GM23338 (cell line): Measurements from ENCODE around the gene PPP1R37. TPM values are rescaled to one million over a fixed set of nuclear protein-coding genes. Genes with fewer than 3 reads are reported as not detected.
A peak's percentile ranks its signal among the peaks of the same experiment; 100 is the strongest.

ENCODE experiments used
- ATAC-seq: fragments of 200-7000 bp; cut with Tn5 transposase; 3 replicates; pipeline ENCODE4 v1.9.1; 2020
- DNase-seq: peaks from one replicate; pipeline ENCODE4 v3.0.0-alpha.2; 2015; ENCODE audit warnings: low spot score
- H2AFZ ChIP-seq: fragments of 200-600 bp; sonication (generic); 2 replicates; pipeline ENCODE4 v1.8.0; 2016; ENCODE audit warnings: antibody characterized with exemption, mild to moderate bottlenecking, moderate library complexity
- H3F3A ChIP-seq: fragments of 200-600 bp; sonication (generic); replicated peaks from 2 replicates; pipeline ENCODE4 v1.8.0; 2017; ENCODE audit warnings: antibody characterized with exemption, mixed run types, low read depth
- H3K27ac ChIP-seq: fragments of 200-600 bp; sonication (generic); 2 replicates; pipeline ENCODE4 v1.6.1; 2016; ENCODE audit warnings: low read depth
- H3K27me3 ChIP-seq: fragments of 200-600 bp; sonication (generic); 2 replicates; pipeline ENCODE4 v1.8.0; 2016; ENCODE audit warnings: mild to moderate bottlenecking, mixed run types, moderate library complexity; ENCODE audit not compliant: insufficient read depth
- H3K36me3 ChIP-seq: fragments of 200-600 bp; sonication (generic); 2 replicates; pipeline ENCODE4 v1.8.0; 2016; ENCODE audit warnings: mild to moderate bottlenecking; ENCODE audit not compliant: insufficient read depth
- H3K4me1 ChIP-seq: fragments of 200-600 bp; sonication (generic); 2 replicates; pipeline ENCODE4 v1.8.0; 2016; ENCODE audit warnings: mild to moderate bottlenecking, moderate library complexity; ENCODE audit not compliant: insufficient read depth
- H3K4me2 ChIP-seq: fragments of 200-600 bp; sonication (generic); 2 replicates; pipeline ENCODE4 v1.7.1; 2017; ENCODE audit warnings: mixed run types
- H3K4me3 ChIP-seq: fragments of 200-600 bp; sonication (generic); 2 replicates; pipeline ENCODE4 v1.6.1; 2016; ENCODE audit warnings: mixed run types
- H3K79me2 ChIP-seq: fragments of 200-600 bp; sonication (generic); replicated peaks from 2 replicates; pipeline ENCODE4 v1.8.0; 2017; ENCODE audit warnings: mild to moderate bottlenecking; ENCODE audit not compliant: insufficient read depth
- H3K9me2 ChIP-seq: fragments of 200-600 bp; sonication (generic); 2 replicates; pipeline ENCODE4 v1.8.0; 2017; ENCODE audit not compliant: insufficient read depth
- H4K20me1 ChIP-seq: fragments of 200-600 bp; sonication (generic); replicated peaks from 2 replicates; pipeline ENCODE4 v1.8.0; 2017; ENCODE audit warnings: mild to moderate bottlenecking; ENCODE audit not compliant: insufficient read depth
- H3K27ac Mint-ChIP-seq: 2 replicates; pipeline ENCODE4 v1.8.0; 2020; ENCODE audit warnings: inconsistent platforms, mild to moderate bottlenecking, moderate library complexity, mixed read lengths
- H3K27me3 Mint-ChIP-seq: 3 replicates; pipeline ENCODE4 v1.8.0; 2022; ENCODE audit warnings: low read depth, mild to moderate bottlenecking, moderate library complexity, mixed read lengths, inconsistent platforms; ENCODE audit not compliant: insufficient read depth, poor library complexity
- H3K36me3 Mint-ChIP-seq: 3 replicates; pipeline ENCODE4 v1.8.0; 2021; ENCODE audit warnings: low read depth, mild to moderate bottlenecking, inconsistent platforms, moderate library complexity, mixed read lengths
- H3K4me1 Mint-ChIP-seq: 3 replicates; pipeline ENCODE4 v1.8.0; 2020; ENCODE audit warnings: mild to moderate bottlenecking, inconsistent platforms, mixed read lengths
- H3K4me3 Mint-ChIP-seq: 3 replicates; pipeline ENCODE4 v1.8.0; 2021; ENCODE audit warnings: moderate library complexity, mild to moderate bottlenecking, inconsistent platforms, mixed read lengths
- H3K9me3 Mint-ChIP-seq: 3 replicates; pipeline ENCODE4 v1.8.0; 2020; ENCODE audit warnings: moderate library complexity, mild to moderate bottlenecking, inconsistent platforms, mixed read lengths
- CREB1 ChIP-seq: fragments of 250-450 bp; sonication (Bioruptor Pico); IDR thresholded peaks from 2 replicates; pipeline ENCODE4 v1.5.0; 2020; ENCODE audit warnings: low read depth, mild to moderate bottlenecking, moderate library complexity
- EZH2 ChIP-seq: fragments of 200-600 bp; sonication (generic); IDR thresholded peaks from one replicate; pipeline ENCODE4 v1.8.0; 2017; ENCODE audit warnings: antibody characterized with exemption, mild to moderate bottlenecking, low read depth; ENCODE audit not compliant: unreplicated experiment
- EZH2phosphoT487 ChIP-seq: fragments of 200-600 bp; sonication (generic); IDR thresholded peaks from one replicate; pipeline ENCODE4 v1.8.1; 2018; ENCODE audit warnings: antibody characterized with exemption; ENCODE audit not compliant: unreplicated experiment
- ZNF331 ChIP-seq: fragments of 250-450 bp; sonication (Bioruptor Pico); IDR thresholded peaks from 2 replicates; pipeline ENCODE4 v1.5.0; 2020; ENCODE audit warnings: low read depth, mild to moderate bottlenecking, moderate library complexity
- ZNF462 ChIP-seq: fragments of 250-450 bp; sonication (Bioruptor Pico); IDR thresholded peaks from 2 replicates; pipeline ENCODE4 v1.5.0; 2020; ENCODE audit warnings: mild to moderate bottlenecking, moderate library complexity
- polyA plus RNA-seq: library from polyadenylated mRNA; unstranded; fragments of >200 nt; fragmentation: Nextera tagmentation; extraction: Ambion mirVana; gene quantifications from 2 replicates; pipeline ENCODE4 v1.2.1, GENCODE V29; 2016
- total RNA-seq: library from RNA; depleted of rRNA; stranded (reverse); fragments of >200 nt; shearing (Covaris generic); gene quantifications from 2 replicates; pipeline ENCODE4 v1.2.3, GENCODE V29; 2014
- TF ChIP-seq, protein P1 (sequence below), 2 experiments: fragments of 200-600 bp in 1 of 2; sonication (generic) in 1 of 2; conservative IDR thresholded peaks; 2 replicates each; pipeline versions ENCODE4 v1.5.1 to v1.6.1; 2016 to 2017; ENCODE audit warnings: antibody characterized with exemption in 2 of 2, low read depth in 2 of 2, mild to moderate bottlenecking in 2 of 2, moderate library complexity in 1 of 2

Gene PPP1R37
- total and polyA plus RNA-seq, 2 experiments from 2014 or later: 6.9 to 47.2 TPM

- no peak for TF ChIP-seq ZNF462
- TF ChIP-seq, protein P1, sequence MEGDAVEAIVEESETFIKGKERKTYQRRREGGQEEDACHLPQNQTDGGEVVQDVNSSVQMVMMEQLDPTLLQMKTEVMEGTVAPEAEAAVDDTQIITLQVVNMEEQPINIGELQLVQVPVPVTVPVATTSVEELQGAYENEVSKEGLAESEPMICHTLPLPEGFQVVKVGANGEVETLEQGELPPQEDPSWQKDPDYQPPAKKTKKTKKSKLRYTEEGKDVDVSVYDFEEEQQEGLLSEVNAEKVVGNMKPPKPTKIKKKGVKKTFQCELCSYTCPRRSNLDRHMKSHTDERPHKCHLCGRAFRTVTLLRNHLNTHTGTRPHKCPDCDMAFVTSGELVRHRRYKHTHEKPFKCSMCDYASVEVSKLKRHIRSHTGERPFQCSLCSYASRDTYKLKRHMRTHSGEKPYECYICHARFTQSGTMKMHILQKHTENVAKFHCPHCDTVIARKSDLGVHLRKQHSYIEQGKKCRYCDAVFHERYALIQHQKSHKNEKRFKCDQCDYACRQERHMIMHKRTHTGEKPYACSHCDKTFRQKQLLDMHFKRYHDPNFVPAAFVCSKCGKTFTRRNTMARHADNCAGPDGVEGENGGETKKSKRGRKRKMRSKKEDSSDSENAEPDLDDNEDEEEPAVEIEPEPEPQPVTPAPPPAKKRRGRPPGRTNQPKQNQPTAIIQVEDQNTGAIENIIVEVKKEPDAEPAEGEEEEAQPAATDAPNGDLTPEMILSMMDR (conservative IDR thresholded peaks at IDR 0.05; ENCODE audit: low read depth in 2 of 2): no peak
- no peak for TF ChIP-seq CREB1
- TF ChIP-seq EZH2: no peak
Measured at GRCh38 chr19:45137179-45137761, 44.3 kb downstream of the PPP1R37 start (continued).

DNA sequence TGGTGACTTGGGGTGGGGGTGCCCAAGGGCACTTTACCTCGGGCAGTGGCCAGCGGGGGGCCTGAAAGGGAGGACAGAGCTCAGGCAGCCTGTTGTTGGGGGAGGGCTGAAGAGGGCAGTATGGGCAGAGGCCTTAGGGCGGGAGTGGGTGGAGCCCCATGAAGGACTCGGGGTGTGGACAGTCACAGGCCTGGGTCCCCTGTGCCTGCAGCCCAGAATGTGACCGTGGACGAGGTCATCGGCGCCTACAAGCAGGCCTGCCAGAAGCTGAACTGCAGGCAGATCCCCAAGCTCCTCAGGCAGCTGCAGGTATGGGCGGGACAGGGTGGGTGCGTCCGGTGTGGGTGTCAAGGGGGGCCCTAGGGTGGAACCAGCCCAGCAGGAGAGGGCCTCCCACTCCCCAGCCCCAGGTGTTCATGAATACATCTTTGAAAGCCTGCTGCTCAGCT lies 45.3 kb downstream of the PPP1R37 start:
- Mint-ChIP-seq H3K27me3 (peaks cover 17% of the 10 kb centered on the region), H3K36me3 (peaks cover 14% of the 10 kb centered on the region), H3K27ac (peak overlapping the region; percentile 54), H3K9me3 (no peaks in the 10 kb centered on the region; the same call in 2 of the 3 replicates), H3K4me3 (no peak overlapping the region; the same call in 2 of the 3 replicates), H3K4me1 (peaks cover 32% of the 10 kb centered on the region)
- H2AFZ ChIP-seq: no peak overlapping the region
- peaks cover 15% of the 10 kb centered on the region; the same call in 1 of the 2 replicates for H3K4me1 ChIP-seq
- H4K20me1 ChIP-seq: peaks cover 3% of the 10 kb centered on the region; the same call in 1 of the 2 replicates
- DNase-seq (no peak), ATAC-seq (peak; percentile 27; the same call in 2 of the 3 replicates)
- H3K4me3 ChIP-seq: no peak overlapping the region
- no peaks in the 10 kb centered on the region for H3K36me3 ChIP-seq
- H3K27me3 ChIP-seq: no peaks in the 10 kb centered on the region
- no peaks in the 10 kb centered on the region for H3F3A ChIP-seq
- peaks cover 50% of the 10 kb centered on the region for H3K79me2 ChIP-seq
- no peak overlapping the region for H3K27ac ChIP-seq
- no peak overlapping the region for H3K4me2 ChIP-seq
- no peaks in the 10 kb centered on the region for H3K9me2 ChIP-seq
- no peak for TF ChIP-seq ZNF331 (CRISPR knock-in tag)
- TF ChIP-seq ZNF462: no peak
- no peak for TF ChIP-seq EZH2phosphoT487
